GM21447 (cell line): Measurements from ENCODE around the gene GALNT17.

Experiments used
- ATAC-seq: cut with Tn5 transposase; IDR thresholded peaks from one replicate; pipeline ENCODE4 v1.9.1; 2021; ENCODE audit not compliant: unreplicated experiment

Gene GALNT17

GRCh38 chr7:71443191-71443530 lies 311.2 kb downstream of the GALNT17 start:
- no peak for ATAC-seq

GRCh38 chr7:71444130-71444529 lies 312.2 kb downstream of the GALNT17 start:
- ATAC-seq: no peak

- ATAC-seq: no peak
These were observed 321.7 kb downstream of the GALNT17 start for GRCh38 chr7:71453630-71454029.

GRCh38 chr7:71454981-71455380 lies 323.0 kb downstream of the GALNT17 start:
- ATAC-seq: no peak

- ATAC-seq: no peak
These were observed 325.1 kb downstream of the GALNT17 start for GRCh38 chr7:71457021-71457420.

GRCh38 chr7:71457846-71458590 lies 326.1 kb downstream of the GALNT17 start:
- ATAC-seq: no peak

- no peak for ATAC-seq
These were observed 327.2 kb downstream of the GALNT17 start for GRCh38 chr7:71459132-71459531.

GRCh38 chr7:71461572-71461971 lies 329.6 kb downstream of the GALNT17 start:
- ATAC-seq: no peak

- ATAC-seq: no peak
These were observed 333.8 kb downstream of the GALNT17 start for GRCh38 chr7:71465741-71466189.

- ATAC-seq: no peak
These were observed 334.7 kb downstream of the GALNT17 start for GRCh38 chr7:71466448-71467145.

- ATAC-seq: no peak
These were observed 338.4 kb downstream of the GALNT17 start for GRCh38 chr7:71470326-71470725.

- ATAC-seq: no peak
These were observed 338.9 kb downstream of the GALNT17 start for GRCh38 chr7:71470830-71471229.

GRCh38 chr7:71472962-71473361 lies 341.0 kb downstream of the GALNT17 start:
- ATAC-seq: no peak

GRCh38 chr7:71473366-71473967 lies 341.5 kb downstream of the GALNT17 start:
- ATAC-seq: no peak

GRCh38 chr7:71477441-71477840 lies 345.5 kb downstream of the GALNT17 start:
- no peak for ATAC-seq

- no peak for ATAC-seq
These were observed 347.3 kb downstream of the GALNT17 start for GRCh38 chr7:71479231-71479630.

- ATAC-seq: no peak
These were observed 348.8 kb downstream of the GALNT17 start for GRCh38 chr7:71480791-71481190.

- no peak for ATAC-seq
These were observed 350.3 kb downstream of the GALNT17 start for GRCh38 chr7:71482284-71482683.

- no peak for ATAC-seq
These were observed 352.4 kb downstream of the GALNT17 start for GRCh38 chr7:71484380-71484779.

GRCh38 chr7:71485586-71485985 lies 353.6 kb downstream of the GALNT17 start:
- no peak for ATAC-seq

- no peak for ATAC-seq
These were observed 354.5 kb downstream of the GALNT17 start for GRCh38 chr7:71486414-71486813.
